ENCODE measurements around the gene ANKH. TPM values are rescaled to one million over a fixed set of nuclear protein-coding genes. Genes with fewer than 3 reads are reported as not detected.
"Not testable (repeated sequence)": the region's sequence is repeated elsewhere in the genome, so short reads cannot be mapped to it uniquely, and the experiment has no call there.

The ANKH gene
- total RNA-seq (100 to 1,000 TPM; 132 to 155 (median 138) TPM), polyA plus RNA-seq (60.9 TPM)
- long read RNA-seq, donor 1, full-length matches to known transcripts: 105 of 196 reads
- long read RNA-seq, donor 1, partial matches to known transcripts: 34 of 196 reads
- long read RNA-seq, donor 1, other reads (novel, unspliced or antisense): 57 of 196 reads
- long read RNA-seq, donor 2, full-length matches to known transcripts: 106 of 129 reads
- long read RNA-seq, donor 2, partial matches to known transcripts: 8 of 129 reads
- long read RNA-seq, donor 2, other reads (novel, unspliced or antisense): 15 of 129 reads
- long read RNA-seq, donor 3, full-length matches to known transcripts: 38 of 158 reads
- long read RNA-seq, donor 3, partial matches to known transcripts: 54 of 158 reads
- long read RNA-seq, donor 3, other reads (novel, unspliced or antisense): 66 of 158 reads
- long read RNA-seq, donor 4, full-length matches to known transcripts: 61 of 77 reads
- long read RNA-seq, donor 4, partial matches to known transcripts: 3 of 77 reads
- long read RNA-seq, donor 4, other reads (novel, unspliced or antisense): 13 of 77 reads

DNA sequence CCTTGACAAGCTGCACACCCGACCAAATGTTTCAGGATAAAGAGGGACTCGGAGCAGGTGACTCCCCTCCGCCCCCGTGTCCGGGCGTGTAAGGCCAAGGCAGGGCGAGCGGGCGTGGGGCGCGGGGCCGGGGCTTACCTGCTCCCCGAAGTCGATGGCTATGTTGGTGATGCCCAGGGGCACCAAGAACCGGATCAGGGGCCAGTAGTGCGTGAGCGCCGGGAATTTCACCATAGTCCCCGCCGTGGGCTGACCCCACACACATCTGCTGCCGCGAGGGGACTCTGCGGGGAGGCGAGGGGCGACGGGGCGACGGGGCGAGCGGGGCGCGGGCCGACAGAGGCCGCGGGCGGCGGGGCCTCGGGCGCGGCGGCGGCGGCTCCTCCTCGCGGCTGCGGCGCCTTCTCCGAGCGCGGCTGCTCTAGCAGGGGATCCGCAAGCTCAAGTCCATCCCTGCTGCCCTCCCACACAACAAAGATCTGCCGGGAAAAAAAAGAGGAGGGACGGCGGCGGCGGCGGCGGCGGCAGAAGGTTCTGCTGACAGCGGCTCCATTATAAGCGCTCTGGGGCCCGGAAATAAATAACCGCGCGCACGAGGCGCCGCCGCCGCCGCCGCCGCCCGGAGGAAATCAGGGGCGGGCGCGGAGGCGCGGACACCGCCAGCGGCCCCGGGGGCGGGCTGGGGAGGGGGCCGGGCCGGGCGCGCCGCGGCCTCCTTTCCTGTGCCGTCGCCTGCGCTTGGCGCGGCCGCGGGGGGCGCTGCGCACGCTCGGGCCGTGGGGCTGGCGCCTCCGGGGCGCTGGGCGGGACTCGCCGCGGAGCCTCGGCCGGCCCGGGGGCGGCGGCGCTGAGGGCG, at the start of gene ANKH:
TSS of gene ANKH (minus strand) at position 565 of the 856 bp plus-strand sequence. CDS start at position 234, 331 bp downstream.
- H3K9me3 ChIP-seq (ENCODE audit: control insufficient read depth, low read length): no peaks in the 10 kb centered on the region
- H3K4me1 ChIP-seq (ENCODE audit: control insufficient read depth, insufficient read depth, low read length): peaks cover 3% of the 10 kb centered on the region
- DNase-seq (peak; percentile 86 to 94 (median 94)), ATAC-seq (peak; percentile 89 to 93)
- intact Hi-C loops (cut with DNase I): loop anchor here in 3 of 4 donors (5.0 to 10.0 kb wide), 5 partner anchors 123 to 147 kb away; no protein-coding TSS in a partner anchor
- peak within 1 kb of the TSS; percentile 96 for H3K27ac ChIP-seq (ENCODE audit: low read length)
- no peaks in the 10 kb centered on the region for H3K27me3 ChIP-seq (ENCODE audit: control insufficient read depth, insufficient read depth)
- peak within 1 kb of the TSS; percentile 93 for H3K4me3 ChIP-seq (ENCODE audit: low read length)
- under 1% methylated on average over 115 of the region's 115 CpGs for WGBS

GRCh38 chr5:14920121-14920520, 48.5 kb upstream of the ANKH start:
- no peaks in the 10 kb centered on the region for H3K9me3 ChIP-seq (ENCODE audit: control insufficient read depth, low read length)
- DNase-seq (no peak), ATAC-seq (no peak)
- H3K4me3 ChIP-seq (ENCODE audit: low read length): no peak overlapping the region
- no peaks in the 10 kb centered on the region for H3K4me1 ChIP-seq (ENCODE audit: control insufficient read depth, insufficient read depth, low read length)
- WGBS: 90% methylated on average over 3 of the region's 3 CpGs
- H3K27me3 ChIP-seq (ENCODE audit: control insufficient read depth, insufficient read depth): no peaks in the 10 kb centered on the region
- H3K27ac ChIP-seq (ENCODE audit: low read length): no peak overlapping the region
- intact Hi-C loops (cut with DNase I): no loop called here

- ATAC-seq; H3K27me3 ChIP-seq (ENCODE audit: control insufficient read depth, insufficient read depth); H3K4me1 ChIP-seq (ENCODE audit: control insufficient read depth, insufficient read depth, low read length); H3K27ac ChIP-seq (ENCODE audit: low read length); H3K4me3 ChIP-seq (ENCODE audit: low read length); intact Hi-C loops (cut with DNase I); H3K9me3 ChIP-seq (ENCODE audit: control insufficient read depth, low read length); DNase-seq: not testable (repeated sequence)
- 94% methylated on average over 2 of the region's 2 CpGs for WGBS
Observed at GRCh38 chr5:14919106-14919505, 47.5 kb upstream of the ANKH start.

- intact Hi-C loops (cut with DNase I): no loop called here
- DNase-seq (no peak), ATAC-seq (peak in 1 of 2 donors; percentile 16)
- WGBS: 69% methylated on average over 2 of the region's 2 CpGs
- H3K27ac ChIP-seq (ENCODE audit: low read length): no peak overlapping the region
- H3K27me3 ChIP-seq (ENCODE audit: control insufficient read depth, insufficient read depth): no peaks in the 10 kb centered on the region
- H3K9me3 ChIP-seq (ENCODE audit: control insufficient read depth, low read length): no peaks in the 10 kb centered on the region
- no peaks in the 10 kb centered on the region for H3K4me1 ChIP-seq (ENCODE audit: control insufficient read depth, insufficient read depth, low read length)
- H3K4me3 ChIP-seq (ENCODE audit: low read length): no peak overlapping the region
Observed at GRCh38 chr5:14917719-14918118, 46.1 kb upstream of the ANKH start.

DNA sequence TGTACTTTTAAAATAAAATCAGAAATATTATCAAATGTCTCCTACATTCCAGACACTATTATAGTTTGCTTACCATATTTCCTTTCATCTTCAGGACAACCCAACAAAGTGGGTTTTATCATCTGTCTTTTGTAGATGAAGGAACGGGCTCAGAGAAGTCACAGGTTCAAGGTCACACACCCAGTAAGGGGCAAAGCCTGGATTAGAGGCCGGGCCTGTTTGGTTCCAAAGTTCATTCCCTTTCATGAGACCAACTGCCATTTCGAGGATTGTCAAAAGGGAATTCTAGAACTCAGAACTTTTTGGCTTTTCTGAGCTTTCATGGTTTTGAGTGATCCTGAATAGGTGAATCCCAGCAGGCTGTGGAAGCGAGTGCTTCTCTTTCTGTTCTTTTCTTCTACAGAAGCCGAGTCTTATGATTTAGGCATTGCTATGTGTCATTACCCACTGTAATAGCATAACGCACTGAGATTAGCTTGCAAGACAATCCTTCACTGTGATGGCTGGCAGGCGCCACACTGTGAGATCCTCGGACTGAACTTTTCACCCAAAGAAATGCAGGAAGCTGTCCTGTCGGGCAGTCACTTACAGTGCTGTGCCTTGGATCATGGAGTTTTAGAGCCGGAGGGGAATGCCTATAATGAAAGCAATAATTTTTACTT, 43.8 kb upstream of the ANKH start:
- WGBS: 77% methylated on average over 10 of the region's 10 CpGs
- no peaks in the 10 kb centered on the region for H3K4me1 ChIP-seq (ENCODE audit: control insufficient read depth, insufficient read depth, low read length)
- H3K9me3 ChIP-seq (ENCODE audit: control insufficient read depth, low read length): no peaks in the 10 kb centered on the region
- intact Hi-C loops (cut with DNase I): no loop called here
- H3K27ac ChIP-seq (ENCODE audit: low read length): no peak overlapping the region
- H3K4me3 ChIP-seq (ENCODE audit: low read length): no peak overlapping the region
- ATAC-seq (peak in 1 of 2 donors; percentile 26), DNase-seq (no peak)
- no peaks in the 10 kb centered on the region for H3K27me3 ChIP-seq (ENCODE audit: control insufficient read depth, insufficient read depth)

- Histone ChIP-seq H3K4me1 (ENCODE audit: control insufficient read depth, insufficient read depth, low read length) (no peaks in the 10 kb centered on the region), H3K27me3 (ENCODE audit: control insufficient read depth, insufficient read depth) (no peaks in the 10 kb centered on the region), H3K27ac (ENCODE audit: low read length) (no peak overlapping the region), H3K9me3 (ENCODE audit: control insufficient read depth, low read length) (no peaks in the 10 kb centered on the region), H3K4me3 (ENCODE audit: low read length) (no peak overlapping the region)
- intact Hi-C loops (cut with DNase I): no loop called here
- WGBS: 90% methylated on average over 8 of the region's 8 CpGs
- no peak for DNase-seq
- no peak for ATAC-seq
Observed at GRCh38 chr5:14914623-14915260, 43.2 kb upstream of the ANKH start.

- Histone ChIP-seq H3K27me3 (ENCODE audit: control insufficient read depth, insufficient read depth) (no peaks in the 10 kb centered on the region), H3K4me1 (ENCODE audit: control insufficient read depth, insufficient read depth, low read length) (no peaks in the 10 kb centered on the region), H3K4me3 (ENCODE audit: low read length) (no peak overlapping the region), H3K9me3 (ENCODE audit: control insufficient read depth, low read length) (no peaks in the 10 kb centered on the region), H3K27ac (ENCODE audit: low read length) (no peak overlapping the region)
- WGBS: 89% methylated on average over 7 of the region's 7 CpGs
- no peak for DNase-seq
- intact Hi-C loops (cut with DNase I): no loop called here
- ATAC-seq: no peak
Observed at GRCh38 chr5:14914193-14914592, 42.6 kb upstream of the ANKH start.

DNA sequence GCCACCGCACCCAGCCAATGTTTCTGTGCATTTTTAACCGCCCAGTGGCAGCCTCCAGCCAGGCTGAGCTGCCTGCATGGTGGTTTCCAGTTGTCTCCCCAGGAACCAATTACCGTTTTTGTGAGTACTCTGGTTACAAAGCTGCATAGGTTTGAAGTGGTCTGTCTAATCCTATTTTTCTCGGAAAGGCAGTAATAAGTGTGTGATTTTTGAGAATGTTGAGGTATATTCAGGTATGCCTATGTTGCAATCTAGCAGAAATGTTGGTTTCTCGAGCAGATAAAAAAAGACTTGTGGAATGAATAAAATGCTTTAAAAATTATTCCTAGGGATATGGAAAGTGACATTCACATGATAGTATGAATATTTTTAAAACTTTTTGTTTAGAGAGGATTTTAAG, 41.5 kb upstream of the ANKH start:
- Histone ChIP-seq H3K27ac (ENCODE audit: low read length) (no peak overlapping the region), H3K27me3 (ENCODE audit: control insufficient read depth, insufficient read depth) (no peaks in the 10 kb centered on the region), H3K4me3 (ENCODE audit: low read length) (no peak overlapping the region), H3K4me1 (ENCODE audit: control insufficient read depth, insufficient read depth, low read length) (peaks cover 1% of the 10 kb centered on the region), H3K9me3 (ENCODE audit: control insufficient read depth, low read length) (no peaks in the 10 kb centered on the region)
- intact Hi-C loops (cut with DNase I): no loop called here
- 88% methylated on average over 5 of the region's 5 CpGs for WGBS
- DNase-seq (no peak), ATAC-seq (no peak)

GRCh38 chr5:14912206-14912605, 40.6 kb upstream of the ANKH start:
- Histone ChIP-seq H3K27me3 (ENCODE audit: control insufficient read depth, insufficient read depth) (no peaks in the 10 kb centered on the region), H3K27ac (ENCODE audit: low read length) (no peak overlapping the region), H3K9me3 (ENCODE audit: control insufficient read depth, low read length) (no peaks in the 10 kb centered on the region), H3K4me1 (ENCODE audit: control insufficient read depth, insufficient read depth, low read length) (peaks cover 2% of the 10 kb centered on the region), H3K4me3 (ENCODE audit: low read length) (no peak overlapping the region)
- 93% methylated on average over 7 of the region's 7 CpGs for WGBS
- no peak for ATAC-seq
- intact Hi-C loops (cut with DNase I): no loop called here
- no peak for DNase-seq

- intact Hi-C loops (cut with DNase I): no loop called here
- no peak overlapping the region for H3K27ac ChIP-seq (ENCODE audit: low read length)
- WGBS: 89% methylated on average over 2 of the region's 2 CpGs
- DNase-seq: no peak
- peaks cover 2% of the 10 kb centered on the region for H3K4me1 ChIP-seq (ENCODE audit: control insufficient read depth, insufficient read depth, low read length)
- H3K4me3 ChIP-seq (ENCODE audit: low read length): no peak overlapping the region
- no peaks in the 10 kb centered on the region for H3K27me3 ChIP-seq (ENCODE audit: control insufficient read depth, insufficient read depth)
- H3K9me3 ChIP-seq (ENCODE audit: control insufficient read depth, low read length): no peaks in the 10 kb centered on the region
- no peak for ATAC-seq
Observed at GRCh38 chr5:14909369-14909768, 37.8 kb upstream of the ANKH start.
